ENCODE data around the gene LARGE1. TPM values are rescaled to one million over a fixed set of nuclear protein-coding genes. Genes with fewer than 3 reads are reported as not detected.

Gene LARGE1
- total and polyA plus RNA-seq, 9 of the 15 experiments (the other 6 are each of a cell fraction or from before 2014, with no cell fraction given), result 0.01 to 0.66 (median 0.14) TPM; not detected in 2

- H3K9me1 ChIP-seq (ENCODE audit: control insufficient read depth, insufficient read depth, low read length), result no peaks in the 10 kb centered on the region
- TF ChIP-seq KHSRP (IDR thresholded peaks at IDR 0.05) (no peak), GTF2E2 (tag; IDR thresholded peaks at IDR 0.05) (no peak), PYGO2 (tag; IDR thresholded peaks at IDR 0.05) (no peak), ETS2 (tag; IDR thresholded peaks at IDR 0.05; ENCODE audit: borderline replicate concordance, poor library complexity, severe bottlenecking) (no peak), TBL1XR1 (IDR thresholded peaks at IDR 0.05; ENCODE audit: low read length in 2 of 2) (no peak), XRCC5 (IDR thresholded peaks at IDR 0.05; ENCODE audit: low read depth, low read length) (no peak), ZNF3 (CRISPR knock-in tag; IDR thresholded peaks at IDR 0.05) (no peak)
- H3K4me1 ChIP-seq (replicated peaks in 1 of 2; ENCODE audit: control insufficient read depth in 2 of 2, insufficient read depth in 2 of 2, low read length in 2 of 2), result no peaks in the 10 kb centered on the region
- no peaks in the 10 kb centered on the region for H3K27me3 ChIP-seq (ENCODE audit: control insufficient read depth in 2 of 2, insufficient read depth in 2 of 2, low read length in 2 of 2)
- H2AFZ ChIP-seq (ENCODE audit: low read depth, low read length), result no peak overlapping the region
- H3K9me3 ChIP-seq (replicated peaks; ENCODE audit: control insufficient read depth, insufficient read depth, low read depth, low read length), result no peaks in the 10 kb centered on the region
- ChIA-PET POLR2A (no interaction called here), CTCF (ENCODE audit: low intra/inter-chr PET ratio) (no interaction called here)
- no peak overlapping the region for H3K4me3 ChIP-seq
- no peaks in the 10 kb centered on the region for H3K36me3 ChIP-seq (ENCODE audit: control insufficient read depth, insufficient read depth, low read length)
- H3K27ac ChIP-seq (ENCODE audit: extremely low read depth, low read depth, low read length), result no peak overlapping the region
- H4K20me1 ChIP-seq (replicated peaks; ENCODE audit: control insufficient read depth, insufficient read depth, low read length), result no peaks in the 10 kb centered on the region
- H3K9ac ChIP-seq (ENCODE audit: insufficient read depth in 1 of 2, low read depth in 2 of 2, low read length in 2 of 2), result no peak overlapping the region
- no peak for FAIRE-seq
- H3K79me2 ChIP-seq (ENCODE audit: control insufficient read depth, insufficient read depth, low read length), result no peaks in the 10 kb centered on the region
- no peak for DNase-seq (ENCODE audit: extremely low read depth in 1 of 4, low spot score in 3 of 4)
- intact Hi-C loops (cut with micrococcal nuclease) (no loop called here), in situ Hi-C loops (cut with MboI) (no loop called here)
- BruUV-seq (replicated peaks), result no TSS peak
- WGBS (ENCODE audit: insufficient coverage, low coverage, missing lambda C conversion rate), result 2% methylated on average over 6 of the region's 6 CpGs
- ATAC-seq, result no peak
- H3K4me2 ChIP-seq (ENCODE audit: insufficient read depth, low read length), result no peak overlapping the region
These were observed 433.1 kb downstream of the LARGE1 start for GRCh38 chr22:33487041-33487716.

Measured in K562 (cell line).